ENCODE measurements around the gene AQP1.

GRCh38 chr7:30899630-30900029 lies 12.0 kb upstream of the AQP1 start:
- TF ChIP-seq GLIS3 (CRISPR knock-in tag; IDR thresholded peaks at IDR 0.05) (no peak), ZNF565 (CRISPR knock-in tag; conservative IDR thresholded peaks at IDR 0.05; ENCODE audit: low read depth) (no peak), ISL1 (CRISPR knock-in tag; IDR thresholded peaks at IDR 0.05) (no peak), TSHZ2 (CRISPR knock-in tag; IDR thresholded peaks at IDR 0.05) (no peak), CREB5 (CRISPR knock-in tag; IDR thresholded peaks at IDR 0.05; ENCODE audit: low read depth) (no peak)
